ENCODE data around the gene RTP5.

GRCh38 chr2:241848761-241849615 is 20.5 kb upstream of the RTP5 start:
- TF ChIP-seq CTCF (IDR thresholded peaks at IDR 0.05; ENCODE audit: extremely low read depth in 1 of 2, insufficient read depth in 1 of 2, low read depth in 1 of 2, low read length in 2 of 2), result no peak
- TF ChIP-seq MYC (IDR thresholded peaks at IDR 0.05; ENCODE audit: low read depth, low read length), result no peak
- TF ChIP-seq POLR2AphosphoS5 (IDR thresholded peaks at IDR 0.05; ENCODE audit: insufficient read depth, low read depth, low read length), result no peak
- no peak for TF ChIP-seq EZH2 (IDR thresholded peaks at IDR 0.05; ENCODE audit: borderline replicate concordance, low read depth, low read length, severe bottlenecking)
- TF ChIP-seq POLR2A (IDR thresholded peaks at IDR 0.05; ENCODE audit: low read depth, low read length), result no peak
